Astrocyte of the cerebellum (primary cell): ENCODE measurements around the gene AOPEP.
A peak's percentile ranks its signal among the peaks of the same experiment; 100 is the strongest.

Experiments
- DNase-seq: peaks from one replicate; pipeline ENCODE4 v3.0.0-alpha.2; 2011; ENCODE audit warnings: low read depth
- H3K4me3 ChIP-seq: 2 replicates; pipeline ENCODE4 v1.5.1; 2011; ENCODE audit warnings: mild to moderate bottlenecking, low read depth, low read length, moderate library complexity
- in situ Hi-C: cut with HindIII; loops from 2 replicates; pipeline ENCODE4 v1.10.0; 2017; ENCODE audit warnings: low sequenced_read_pairs
- TF ChIP-seq, protein P1 (sequence below): IDR thresholded peaks from 2 replicates; pipeline ENCODE4 v1.5.1; 2012; ENCODE audit warnings: low read length, low read depth, moderate library complexity, mild to moderate bottlenecking; ENCODE audit errors: missing control alignments

Gene AOPEP

DNA sequence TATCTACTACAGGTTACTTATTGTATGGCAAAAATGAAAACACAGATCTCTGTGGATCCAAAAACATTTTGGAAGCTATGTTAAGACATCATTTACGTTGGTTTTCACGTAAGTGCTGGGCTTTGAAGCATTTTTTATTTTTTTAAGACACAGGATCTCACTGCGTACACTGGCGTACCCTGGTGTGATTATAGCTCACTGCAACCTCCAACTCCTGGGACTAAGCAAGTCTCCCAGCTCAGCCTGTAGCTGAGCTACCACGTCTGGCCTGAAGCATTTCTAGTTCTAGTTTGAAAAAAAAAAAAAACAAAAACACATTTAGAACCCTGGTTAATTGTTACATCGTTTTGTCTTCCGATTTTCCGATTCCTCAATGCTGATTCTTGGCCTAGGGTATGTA lies 131.3 kb downstream of the AOPEP start:
- in situ Hi-C loops: no loop called here
- TF ChIP-seq, protein P1, sequence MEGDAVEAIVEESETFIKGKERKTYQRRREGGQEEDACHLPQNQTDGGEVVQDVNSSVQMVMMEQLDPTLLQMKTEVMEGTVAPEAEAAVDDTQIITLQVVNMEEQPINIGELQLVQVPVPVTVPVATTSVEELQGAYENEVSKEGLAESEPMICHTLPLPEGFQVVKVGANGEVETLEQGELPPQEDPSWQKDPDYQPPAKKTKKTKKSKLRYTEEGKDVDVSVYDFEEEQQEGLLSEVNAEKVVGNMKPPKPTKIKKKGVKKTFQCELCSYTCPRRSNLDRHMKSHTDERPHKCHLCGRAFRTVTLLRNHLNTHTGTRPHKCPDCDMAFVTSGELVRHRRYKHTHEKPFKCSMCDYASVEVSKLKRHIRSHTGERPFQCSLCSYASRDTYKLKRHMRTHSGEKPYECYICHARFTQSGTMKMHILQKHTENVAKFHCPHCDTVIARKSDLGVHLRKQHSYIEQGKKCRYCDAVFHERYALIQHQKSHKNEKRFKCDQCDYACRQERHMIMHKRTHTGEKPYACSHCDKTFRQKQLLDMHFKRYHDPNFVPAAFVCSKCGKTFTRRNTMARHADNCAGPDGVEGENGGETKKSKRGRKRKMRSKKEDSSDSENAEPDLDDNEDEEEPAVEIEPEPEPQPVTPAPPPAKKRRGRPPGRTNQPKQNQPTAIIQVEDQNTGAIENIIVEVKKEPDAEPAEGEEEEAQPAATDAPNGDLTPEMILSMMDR: no peak
- no peak for DNase-seq
- H3K4me3 ChIP-seq: no peak overlapping the region

DNA sequence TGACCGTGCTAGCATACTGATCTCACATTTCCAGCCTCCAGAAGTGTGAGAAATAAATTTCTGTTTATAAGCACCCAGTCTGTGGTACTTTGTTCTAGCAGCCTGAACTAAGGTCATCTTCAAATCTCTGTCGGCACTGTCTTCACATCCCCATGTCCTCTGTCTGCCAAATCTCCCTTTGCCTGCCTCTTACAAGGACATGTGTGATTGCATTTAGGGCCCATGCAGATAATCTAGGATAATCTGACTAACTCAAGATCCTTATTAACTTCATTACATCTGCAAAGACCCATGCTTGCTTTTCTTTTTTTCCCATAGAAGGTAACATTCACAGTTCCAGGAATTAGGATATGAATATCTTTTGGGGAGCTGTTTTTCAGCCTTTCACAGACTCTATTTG lies 132.7 kb downstream of the AOPEP start:
- TF ChIP-seq, protein P1: no peak
- in situ Hi-C loops: no loop called here
- DNase-seq: no peak
- no peak overlapping the region for H3K4me3 ChIP-seq

DNA sequence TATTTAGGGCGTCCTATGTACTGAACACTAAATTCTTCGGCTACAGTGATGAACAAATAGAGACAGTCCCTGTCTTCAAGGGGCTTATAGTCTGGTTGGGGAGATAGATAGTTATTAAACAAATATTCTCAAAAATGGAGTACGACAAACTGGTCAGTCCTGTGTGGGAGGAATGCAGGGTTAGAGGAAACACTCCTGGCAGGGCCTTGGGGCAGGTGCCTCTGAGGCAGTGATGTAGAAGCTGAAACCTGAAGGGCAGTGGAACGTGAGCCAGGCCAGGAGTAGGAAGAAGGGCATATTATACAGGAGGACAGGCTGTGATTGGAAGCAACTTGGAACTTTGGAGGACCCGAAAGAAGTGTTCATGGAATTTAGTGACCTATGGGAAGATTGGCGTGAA lies 133.4 kb downstream of the AOPEP start:
- no peak overlapping the region for H3K4me3 ChIP-seq
- in situ Hi-C loops: no loop called here
- TF ChIP-seq, protein P1: no peak
- DNase-seq: no peak

DNA sequence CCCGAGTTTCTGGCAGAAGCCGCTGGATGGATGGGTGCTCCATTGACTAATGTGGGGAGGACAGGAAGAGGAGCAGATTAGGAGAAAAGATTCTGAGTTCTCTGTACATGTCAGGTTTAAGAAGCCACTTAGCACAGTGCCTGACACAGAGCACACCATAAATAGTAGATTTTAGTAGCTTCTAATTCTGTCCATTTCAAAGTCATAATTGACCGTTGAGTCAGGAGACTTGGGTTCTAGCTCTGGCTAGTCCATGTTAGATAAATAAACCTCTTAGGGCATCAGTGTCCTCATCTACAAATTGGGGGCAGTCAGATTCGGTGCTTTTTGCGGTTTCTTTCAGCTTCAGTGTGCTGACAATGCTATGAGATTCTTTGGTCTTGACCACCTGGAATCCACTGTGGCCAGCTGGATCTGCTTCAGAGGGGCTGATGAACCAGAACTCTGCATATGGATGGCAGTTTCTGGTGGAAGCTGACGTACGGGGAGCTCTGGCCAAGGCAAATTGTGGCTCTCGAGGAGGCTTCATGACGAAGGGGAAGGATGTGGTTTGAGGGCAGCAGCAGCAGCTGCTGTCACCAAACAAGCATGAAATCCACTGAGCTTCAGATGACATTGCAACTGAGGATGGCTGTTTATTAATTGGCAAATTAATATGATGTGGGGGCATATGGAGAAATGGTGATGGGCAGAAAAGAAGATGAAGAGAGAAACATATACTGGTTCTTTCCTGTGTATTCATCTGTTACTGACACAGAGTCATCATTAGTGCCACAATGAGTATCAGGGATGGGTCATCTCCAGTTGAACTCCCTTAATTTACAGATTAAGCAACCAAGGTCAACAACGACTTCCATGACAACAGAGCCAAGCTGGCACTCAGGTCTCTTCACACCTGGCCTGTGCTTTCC lies 134.4 kb downstream of the AOPEP start:
- peak; percentile 92 for DNase-seq
- in situ Hi-C loops: no loop called here
- TF ChIP-seq, protein P1: no peak
- H3K4me3 ChIP-seq: no peak overlapping the region

DNA sequence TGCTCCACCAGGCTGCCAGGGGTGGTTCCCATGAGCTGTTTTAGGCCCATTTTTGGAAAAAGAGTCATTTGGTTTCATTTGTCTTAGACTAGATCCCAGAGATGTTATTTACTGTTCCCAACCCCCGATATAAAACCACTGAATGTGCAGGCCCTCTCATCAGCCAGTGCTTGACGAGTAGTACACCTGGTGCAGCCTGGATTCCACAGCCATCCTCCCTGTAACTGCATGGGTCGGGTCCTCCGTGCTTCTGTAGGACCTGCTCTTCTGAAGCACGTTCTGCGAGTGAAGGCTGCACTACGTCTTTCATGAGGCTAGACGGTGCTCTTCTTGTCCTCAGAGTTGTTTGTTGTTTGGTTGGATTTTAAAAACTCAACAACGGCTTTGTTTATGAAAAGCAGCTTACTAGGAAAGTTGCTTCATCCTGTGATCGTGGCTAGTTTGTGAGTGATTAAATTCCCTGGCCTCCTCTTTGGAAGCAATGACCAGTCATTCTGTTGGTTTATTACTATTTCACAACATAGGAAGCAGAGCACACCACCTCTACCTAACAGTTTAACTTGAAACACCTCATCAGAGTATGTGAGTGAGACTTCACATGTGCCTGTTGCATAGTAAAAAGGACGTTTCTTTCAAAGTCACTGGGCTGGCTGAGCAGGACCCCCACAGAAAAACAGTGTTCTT lies 135.2 kb downstream of the AOPEP start:
- DNase-seq: no peak
- H3K4me3 ChIP-seq: no peak overlapping the region
- in situ Hi-C loops: no loop called here
- TF ChIP-seq, protein P1: no peak

DNA sequence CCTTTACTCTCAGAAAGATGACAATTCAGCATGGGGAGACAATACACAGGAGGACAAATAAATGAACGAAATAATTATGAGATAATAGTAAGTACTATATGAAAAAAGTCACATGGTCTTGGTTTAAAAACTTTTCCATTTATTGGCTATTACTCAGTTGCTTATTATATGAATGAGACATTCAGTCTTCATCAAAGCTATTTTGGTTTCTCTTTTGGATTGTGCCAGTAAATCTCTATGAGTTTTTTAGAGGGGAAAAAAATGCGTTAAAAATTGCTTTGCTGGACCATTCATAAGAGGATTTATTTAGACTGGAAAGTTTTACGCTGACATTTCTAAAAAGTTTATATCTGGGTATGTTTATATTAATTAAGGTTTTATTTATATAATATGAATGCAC lies 137.7 kb downstream of the AOPEP start:
- no peak overlapping the region for H3K4me3 ChIP-seq
- TF ChIP-seq, protein P1: no peak
- in situ Hi-C loops: no loop called here
- no peak for DNase-seq
